Raji (cell line): Measurements from ENCODE around the gene IL1R2.

Experiments
- POLR2A ChIP-seq: IDR thresholded peaks from 2 replicates; pipeline ENCODE4 v1.6.1; 2011; ENCODE audit warnings: low read depth, low read length, control low read depth; ENCODE audit not compliant: insufficient read depth

IL1R2 gene

DNA sequence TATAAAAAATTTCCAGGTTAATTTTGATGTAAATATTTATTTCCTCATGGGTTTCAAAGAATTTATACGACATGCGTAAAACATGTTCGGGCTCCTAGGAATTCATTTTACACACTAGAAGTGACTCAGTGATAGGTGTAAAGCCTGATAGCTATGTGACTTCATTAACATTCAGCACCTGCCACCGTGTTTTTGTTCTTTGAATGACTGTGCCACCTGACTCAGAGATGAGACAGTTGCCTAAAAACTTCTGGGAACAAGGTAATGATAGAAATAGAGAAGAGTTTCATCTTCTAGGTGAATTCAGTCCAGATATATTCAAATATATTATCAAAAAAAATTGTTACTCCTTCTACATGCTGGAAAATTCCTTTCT lies 10.0 kb downstream of the IL1R2 start:
- no peak for TF ChIP-seq POLR2A

DNA sequence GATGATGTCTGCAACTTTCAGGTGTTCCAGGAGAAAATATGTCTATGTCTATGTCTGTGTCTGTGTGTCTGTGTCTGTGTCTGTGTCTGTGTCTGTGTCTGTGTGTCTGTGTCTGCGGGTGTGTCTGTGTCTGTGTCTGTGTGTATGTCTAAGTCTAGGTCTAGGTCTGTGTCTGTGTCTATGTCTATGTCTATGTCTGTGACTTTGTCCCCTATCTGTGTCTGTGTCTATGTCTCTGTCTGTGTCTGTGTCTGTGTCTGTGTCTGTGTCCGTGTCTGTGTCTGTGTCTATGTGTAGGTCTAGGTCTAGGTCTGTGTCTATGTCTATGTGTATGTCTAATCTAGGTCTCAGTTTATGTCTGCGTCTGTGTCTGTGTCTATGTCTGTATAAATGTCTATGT lies 10.5 kb downstream of the IL1R2 start:
- TF ChIP-seq POLR2A: no peak

DNA sequence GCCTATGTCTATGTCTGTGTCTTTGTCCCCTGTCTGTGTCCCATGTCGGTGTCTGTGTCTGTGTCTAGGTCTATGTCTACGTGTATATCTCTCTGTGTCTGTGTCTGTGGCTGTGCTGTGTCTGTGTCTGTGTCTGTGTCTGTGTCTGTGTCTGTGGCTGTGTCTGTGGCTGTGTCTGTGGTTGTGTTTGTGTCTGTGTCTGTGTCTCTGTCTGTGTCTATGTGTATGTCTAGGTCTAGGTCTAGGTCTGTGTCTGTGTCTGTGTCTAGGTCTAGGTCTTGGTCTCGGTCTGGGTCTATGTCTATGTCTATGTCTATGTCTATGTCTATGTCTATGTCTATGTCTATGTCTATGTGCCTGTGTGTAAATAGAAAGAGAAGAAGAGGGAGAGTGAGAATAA lies 11.9 kb downstream of the IL1R2 start:
- TF ChIP-seq POLR2A: no peak

DNA sequence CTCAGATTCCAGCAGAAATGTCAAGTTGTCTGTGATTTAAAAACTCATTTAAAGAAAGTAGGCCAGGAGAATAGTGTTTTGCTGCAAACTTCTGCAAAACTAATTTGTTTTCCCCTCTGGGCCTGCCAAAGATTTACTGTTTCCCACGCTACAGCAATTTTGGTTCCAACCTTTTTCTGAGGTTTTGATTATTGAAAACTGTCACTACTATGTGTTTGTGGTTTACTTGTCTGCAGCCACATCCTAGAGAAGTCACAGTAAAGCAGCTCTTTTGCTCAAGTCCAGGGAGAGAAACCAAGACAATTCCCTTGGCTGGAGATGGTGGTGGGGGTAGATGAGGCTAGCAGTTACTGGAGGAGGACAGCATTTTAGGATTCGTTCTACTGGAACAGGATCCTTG lies 12.8 kb downstream of the IL1R2 start:
- no peak for TF ChIP-seq POLR2A

DNA sequence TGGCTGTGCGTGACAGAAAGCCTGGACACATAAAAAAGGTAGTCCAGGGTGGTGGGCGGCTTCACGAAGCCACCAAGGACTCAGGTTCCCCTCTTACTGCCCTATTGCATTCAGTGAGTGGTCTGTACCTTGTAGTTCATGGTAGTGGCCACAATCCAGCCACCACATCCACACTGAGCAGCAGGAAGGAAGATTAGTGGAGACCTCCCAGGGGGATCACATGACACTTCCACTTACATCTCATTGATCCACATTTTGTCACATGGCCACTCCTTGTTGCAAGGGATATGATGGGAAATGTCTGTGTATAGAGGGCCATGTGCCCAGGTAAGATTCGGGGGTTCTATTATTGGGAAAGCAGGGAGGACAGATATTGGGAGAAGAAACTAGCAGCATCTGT lies 13.7 kb downstream of the IL1R2 start:
- TF ChIP-seq POLR2A: no peak

DNA sequence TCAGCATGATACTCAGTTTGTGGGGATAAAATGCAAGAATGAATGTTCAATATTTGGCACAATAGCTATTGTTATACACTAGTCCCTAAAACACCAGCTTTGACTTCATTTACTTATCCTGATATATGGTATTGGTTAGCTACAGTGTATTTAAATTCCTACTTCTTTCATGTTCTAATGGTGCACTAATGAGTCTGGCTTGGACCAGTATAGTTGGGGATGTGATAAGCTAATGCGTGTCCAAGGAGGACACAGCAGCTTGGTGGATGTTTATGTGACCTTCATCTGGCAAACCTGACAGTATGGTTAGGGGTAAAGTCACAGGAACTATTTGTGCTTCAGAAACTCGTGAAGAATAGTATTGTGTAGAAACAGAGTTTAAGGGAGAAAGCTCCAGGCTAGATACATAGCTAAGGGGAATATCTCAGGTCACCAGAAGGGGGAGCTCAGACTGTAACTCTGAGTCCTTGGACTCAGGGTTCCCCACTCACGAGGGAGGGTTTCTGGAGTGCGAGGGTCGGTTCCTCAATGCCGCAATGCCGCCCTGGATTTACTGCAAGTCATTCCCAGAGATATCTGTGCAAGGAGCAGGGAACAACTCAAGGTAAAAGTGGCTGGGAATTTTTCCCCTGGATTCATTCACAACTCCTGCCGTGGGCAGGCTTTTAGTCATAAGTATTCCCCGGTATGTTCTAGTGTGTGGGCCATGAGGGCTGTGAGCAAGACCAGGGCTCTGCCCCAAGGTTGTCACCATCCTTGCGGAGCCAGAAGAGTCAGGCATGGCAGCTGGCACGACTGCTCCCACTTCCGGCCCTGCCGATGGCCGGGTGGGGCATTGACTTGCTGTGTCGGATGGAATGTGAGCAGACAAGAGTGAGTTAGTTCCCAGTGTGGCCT lies 14.5 kb downstream of the IL1R2 start:
- no peak for TF ChIP-seq POLR2A

DNA sequence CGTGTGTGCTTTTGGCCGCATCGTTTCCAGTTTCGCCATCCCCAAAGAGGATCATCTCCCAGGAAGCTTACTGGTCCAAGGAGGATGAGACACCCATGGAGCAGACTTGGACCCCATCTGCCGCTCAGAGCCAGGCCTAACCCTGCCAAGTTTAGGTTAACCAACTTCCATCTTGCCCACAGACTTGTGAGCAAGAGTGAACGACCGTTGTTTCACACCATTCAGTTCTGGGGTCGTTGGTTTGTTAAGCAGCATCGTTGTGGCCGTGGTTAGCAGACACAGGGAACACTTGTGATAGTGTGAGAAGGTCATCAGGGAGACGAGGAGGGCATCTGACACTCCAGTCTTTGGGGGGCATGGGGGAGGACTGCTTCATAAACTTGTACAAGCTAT lies 15.1 kb downstream of the IL1R2 start:
- TF ChIP-seq POLR2A: no peak

DNA sequence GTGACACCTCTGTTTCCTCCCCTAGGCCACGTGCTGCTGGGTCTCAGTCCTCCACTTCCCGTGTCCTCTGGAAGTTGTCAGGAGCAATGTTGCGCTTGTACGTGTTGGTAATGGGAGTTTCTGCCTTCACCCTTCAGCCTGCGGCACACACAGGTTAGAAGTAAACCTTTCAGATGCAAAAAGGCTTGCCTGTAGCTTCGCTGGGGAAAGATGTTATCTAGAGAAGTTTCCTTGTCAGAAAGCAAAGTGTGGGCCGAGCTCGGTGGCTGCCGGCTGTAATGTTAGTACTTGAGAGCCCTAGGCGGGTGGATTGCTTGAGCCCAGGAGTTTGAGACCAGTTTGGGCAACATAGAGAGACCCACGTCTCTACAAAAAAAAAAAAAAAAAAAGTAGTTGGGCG lies 16.7 kb downstream of the IL1R2 start:
- no peak for TF ChIP-seq POLR2A

DNA sequence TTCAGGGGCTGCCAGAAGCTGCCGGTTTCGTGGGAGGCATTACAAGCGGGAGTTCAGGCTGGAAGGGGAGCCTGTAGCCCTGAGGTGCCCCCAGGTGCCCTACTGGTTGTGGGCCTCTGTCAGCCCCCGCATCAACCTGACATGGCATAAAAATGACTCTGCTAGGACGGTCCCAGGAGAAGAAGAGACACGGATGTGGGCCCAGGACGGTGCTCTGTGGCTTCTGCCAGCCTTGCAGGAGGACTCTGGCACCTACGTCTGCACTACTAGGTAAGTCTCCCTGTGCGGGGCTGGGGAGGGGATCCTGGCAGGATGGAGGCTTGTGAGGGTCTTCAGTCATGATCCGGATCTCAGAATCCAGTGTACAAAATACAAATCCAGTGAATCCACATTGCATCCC lies 17.8 kb downstream of the IL1R2 start:
- TF ChIP-seq POLR2A: no peak

DNA sequence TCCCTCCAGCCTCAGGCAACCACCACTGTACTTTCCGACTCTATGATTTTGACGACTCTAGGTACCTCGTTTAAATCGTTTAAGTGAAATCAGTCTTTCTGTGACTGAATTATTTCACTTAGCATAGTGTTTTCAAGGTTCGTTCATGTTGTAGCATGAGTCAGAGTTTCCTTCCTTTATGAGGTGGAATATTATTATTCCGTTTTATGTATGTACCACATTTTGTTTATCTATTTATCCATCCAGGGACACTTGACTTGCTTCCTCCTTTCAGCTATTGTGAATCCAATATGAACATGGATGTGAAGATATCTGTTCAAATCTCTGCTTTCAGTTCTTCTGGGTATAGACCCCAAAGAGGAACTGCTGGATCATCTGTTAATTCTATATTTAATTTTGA lies 19.1 kb downstream of the IL1R2 start:
- no peak for TF ChIP-seq POLR2A

DNA sequence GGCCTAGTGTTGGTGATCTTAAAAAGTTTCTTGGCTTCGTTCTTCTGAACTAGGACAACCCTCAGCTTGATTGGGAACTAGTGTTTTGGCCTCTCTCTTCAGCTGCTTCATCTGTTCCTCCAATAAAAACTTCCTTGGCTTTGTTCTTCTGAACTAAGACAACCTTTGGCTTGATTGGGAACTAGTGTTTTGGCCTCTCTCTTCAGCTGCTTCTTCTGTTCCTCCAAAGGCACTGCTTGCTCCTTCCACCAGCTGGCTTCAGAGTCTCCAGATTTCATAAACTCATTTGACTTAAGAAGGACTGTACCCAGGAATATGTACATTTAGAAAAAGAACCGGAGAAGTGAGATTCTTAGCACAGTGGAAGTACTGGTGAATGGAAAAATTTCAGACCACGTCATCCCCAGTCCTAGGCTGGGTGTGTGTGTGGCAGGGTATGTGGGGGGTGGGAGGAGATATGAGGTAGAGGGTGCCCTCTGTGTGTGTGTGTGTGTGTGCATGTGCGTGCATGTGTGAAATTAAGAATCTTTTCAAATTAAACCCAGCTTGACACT lies 20.4 kb downstream of the IL1R2 start:
- no peak for TF ChIP-seq POLR2A

DNA sequence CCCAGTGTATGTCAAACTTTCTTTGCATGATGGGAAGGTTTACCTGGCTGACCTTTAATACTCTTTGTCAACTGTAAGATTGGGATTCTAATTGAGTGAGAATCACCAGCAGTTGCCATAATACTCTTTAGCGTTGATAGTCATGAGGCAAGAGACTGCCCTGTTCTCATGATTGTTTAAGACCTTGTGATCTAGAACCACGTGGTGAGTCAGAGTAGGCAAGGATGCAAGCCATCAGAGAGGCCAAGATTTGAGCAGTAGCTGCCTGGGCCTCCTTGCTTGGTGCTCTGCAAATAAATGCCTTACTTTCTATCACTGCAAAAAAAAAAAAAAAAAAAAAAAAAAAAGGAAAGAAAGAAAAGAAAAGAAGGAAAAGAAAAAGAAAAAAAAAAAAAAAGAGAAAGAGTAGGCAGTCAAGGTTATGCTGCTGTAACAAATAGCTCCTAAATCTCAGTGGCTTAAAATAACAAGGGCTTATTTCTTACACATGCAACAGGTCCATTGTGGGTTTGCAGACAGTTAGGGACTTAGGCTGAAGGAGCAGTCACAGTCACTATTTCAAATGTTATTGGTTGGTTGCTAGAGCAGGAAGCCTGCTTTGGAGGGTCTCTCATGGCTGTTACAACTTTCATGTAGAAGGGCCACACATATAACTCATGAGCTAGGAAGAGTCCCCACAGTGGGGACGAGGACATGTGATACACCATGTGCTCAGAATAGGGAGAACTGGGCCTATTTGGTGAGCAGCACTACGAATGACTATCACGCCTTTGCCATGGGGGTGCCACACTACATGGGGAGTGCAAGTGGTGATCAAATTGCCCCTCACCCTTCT lies 21.7 kb downstream of the IL1R2 start:
- no peak for TF ChIP-seq POLR2A

DNA sequence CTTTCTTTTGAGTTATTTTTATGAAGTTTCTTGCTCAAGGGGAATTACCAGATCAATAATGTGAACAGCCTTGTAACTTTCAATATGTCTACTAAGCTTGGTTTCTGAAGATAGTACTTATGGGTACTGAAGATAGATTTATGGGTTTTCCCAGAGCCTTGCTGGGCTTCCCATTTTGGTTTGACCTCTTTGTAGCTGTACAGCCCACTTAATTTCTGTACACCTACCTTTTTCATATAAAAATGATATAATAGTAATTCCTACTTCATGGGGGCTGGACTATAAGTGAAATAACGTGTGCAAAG lies 22.2 kb downstream of the IL1R2 start:
- TF ChIP-seq POLR2A: no peak

DNA sequence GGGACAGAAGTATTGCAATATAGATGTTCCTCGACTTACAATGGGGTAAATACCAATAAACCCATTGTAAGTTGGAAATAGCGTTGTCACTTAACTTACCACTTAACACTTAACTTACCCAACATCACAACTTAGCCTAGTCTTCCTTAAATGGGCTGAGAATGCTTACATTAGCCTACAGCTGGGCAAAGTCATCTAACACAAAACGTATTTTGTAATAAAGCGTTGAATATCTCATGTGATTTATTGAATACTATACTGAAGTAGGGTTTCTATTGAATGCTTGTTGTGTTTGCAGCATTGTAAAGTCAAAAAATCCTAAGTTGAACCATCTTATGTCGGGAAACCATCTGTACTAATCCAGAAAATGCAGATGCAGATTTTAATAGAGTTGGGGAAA lies 23.6 kb downstream of the IL1R2 start:
- TF ChIP-seq POLR2A: no peak

DNA sequence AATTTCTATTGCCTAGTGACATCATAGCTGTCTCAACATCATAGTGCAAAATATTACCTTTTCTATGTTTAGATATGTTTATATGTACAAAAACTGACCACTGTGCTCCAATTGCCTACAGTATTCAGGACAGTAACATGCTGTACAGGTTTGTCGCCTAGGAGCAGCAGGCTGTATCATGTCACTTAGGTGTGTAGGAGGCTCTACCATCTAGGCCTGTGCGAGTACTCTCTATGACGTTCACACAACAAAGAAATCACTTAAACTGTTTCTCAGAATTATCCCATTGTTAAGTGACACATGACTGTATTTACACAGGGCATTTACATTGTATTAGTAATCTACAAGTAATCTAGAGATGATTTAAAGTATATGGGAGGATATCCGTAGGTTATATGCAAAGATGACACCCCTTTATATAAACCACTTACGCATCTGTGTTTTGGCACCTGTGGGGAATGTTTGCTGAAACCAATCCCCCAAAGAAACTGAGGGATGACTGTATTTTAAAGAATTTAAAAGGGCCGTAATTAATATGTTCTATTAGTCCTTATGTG lies 24.7 kb downstream of the IL1R2 start:
- no peak for TF ChIP-seq POLR2A
